Panc1 (cell line): ENCODE data around the gene LSM12. TPM values are rescaled to one million over a fixed set of nuclear protein-coding genes. Genes with fewer than 3 reads are reported as not detected.

Source experiments
- ATAC-seq: fragments of 200-7000 bp; cut with Tn5 transposase; 2 replicates; pipeline ENCODE4 v1.9.1; 2020; ENCODE audit warnings: mild to moderate bottlenecking, moderate library complexity
- BruUV-seq: library from RNA; stranded (reverse); fragments of 400-500 nt; replicated peaks from 2 replicates; lab custom pipeline; 2021; lab: Mats Ljungman, UMichigan
- CTCF ChIA-PET: fragments of 300-600 bp; sonication (Branson Sonifier 250); formaldehyde crosslinking; loops from one replicate; lab custom pipeline; 2022; ENCODE audit warnings: antibody characterized with exemption; lab: Charles Lee
- POLR2A ChIA-PET: fragments of 300-600 bp; sonication (Branson Sonifier 250); formaldehyde crosslinking; loops from one replicate; lab custom pipeline; 2022; ENCODE audit warnings: antibody characterized with exemption; lab: Charles Lee
- DNase-seq: peaks from one replicate; pipeline ENCODE4 v3.0.0-alpha.2; 2010; ENCODE audit warnings: low read depth, low spot score
- H3K27ac ChIP-seq: 2 replicates; pipeline ENCODE4 v1.5.1; 2011; ENCODE audit warnings: mild to moderate bottlenecking, low read length, inconsistent platforms
- H3K27me3 ChIP-seq: fragments of 200-500 bp; sonication (Bioruptor generic); 2 replicates; pipeline ENCODE4 v1.6.0; 2014; ENCODE audit warnings: low read length, inconsistent platforms; ENCODE audit not compliant: control insufficient read depth, insufficient read depth
- H3K36me3 ChIP-seq: fragments of 200-500 bp; sonication (Bioruptor generic); 2 replicates; pipeline ENCODE4 v1.5.1; 2014; ENCODE audit warnings: inconsistent platforms, mild to moderate bottlenecking, low read length, moderate library complexity; ENCODE audit not compliant: control insufficient read depth, insufficient read depth
- H3K4me1 ChIP-seq: 2 replicates; pipeline ENCODE4 v1.5.1; 2011; ENCODE audit warnings: inconsistent platforms, mild to moderate bottlenecking, low read length, moderate library complexity; ENCODE audit not compliant: control insufficient read depth, insufficient read depth
- H3K4me3 ChIP-seq, 2 experiments: 2 replicates each; pipeline ENCODE4 v1.5.1; 2011 to 2012; ENCODE audit warnings: low read depth in 2 of 2, low read length in 2 of 2, mild to moderate bottlenecking in 2 of 2, inconsistent platforms in 1 of 2, moderate library complexity in 1 of 2
- H3K9me3 ChIP-seq: fragments of 200-500 bp; sonication (Bioruptor generic); 2 replicates; pipeline ENCODE4 v1.5.1; 2014; ENCODE audit warnings: low read depth, mild to moderate bottlenecking, inconsistent platforms, low read length, moderate library complexity; ENCODE audit not compliant: control insufficient read depth, insufficient read depth
- POLR2AphosphoS5 ChIP-seq: IDR thresholded peaks from 2 replicates; pipeline ENCODE4 v1.6.1; 2012; ENCODE audit warnings: mild to moderate bottlenecking, low read depth, low read length, moderate library complexity
- REST ChIP-seq, 2 experiments: IDR thresholded peaks; 2 replicates each; pipeline ENCODE4 v1.6.1; 2011 to 2012; ENCODE audit warnings: low read depth in 2 of 2, control low read depth in 1 of 2, low read length in 1 of 2, mild to moderate bottlenecking in 1 of 2, moderate library complexity in 1 of 2; ENCODE audit not compliant: insufficient read depth in 1 of 2
- SIN3A ChIP-seq: IDR thresholded peaks from 2 replicates; pipeline ENCODE4 v1.6.1; 2012; ENCODE audit warnings: low read depth, mild to moderate bottlenecking, low read length, moderate library complexity, borderline replicate concordance; ENCODE audit not compliant: insufficient read depth
- TCF7L2 ChIP-seq: IDR thresholded peaks from 2 replicates; pipeline ENCODE4 v1.6.1; 2011; ENCODE audit warnings: mild to moderate bottlenecking, low read depth, low read length, inconsistent platforms
- in situ Hi-C: cut with HindIII; loops from 2 replicates; pipeline ENCODE4 v1.10.0; 2016; ENCODE audit warnings: low sequenced_read_pairs, low pct_unique_long_range_greater_than_20kb
- intact Hi-C: fragments of 100-400 bp; cut with micrococcal nuclease; formaldehyde crosslinking; loops from one replicate; pipeline ENCODE4 v1.10.0; 2022; ENCODE audit not compliant: unreplicated experiment
- total RNA-seq: library from RNA; stranded (reverse); gene quantifications from one replicate; pipeline ENCODE4 v1.2.1, GENCODE V29; 2021; ENCODE audit not compliant: unreplicated experiment
- TF ChIP-seq, protein P1 (sequence below): fragments of 450-650 bp; IDR thresholded peaks from 2 replicates; pipeline ENCODE4 v1.5.1; 2017; ENCODE audit warnings: mild to moderate bottlenecking

LSM12 gene
- total RNA-seq, 1 experiment from 2014 or later, result 73.0 TPM

- no peak for TF ChIP-seq TCF7L2
- TF ChIP-seq, protein P1, sequence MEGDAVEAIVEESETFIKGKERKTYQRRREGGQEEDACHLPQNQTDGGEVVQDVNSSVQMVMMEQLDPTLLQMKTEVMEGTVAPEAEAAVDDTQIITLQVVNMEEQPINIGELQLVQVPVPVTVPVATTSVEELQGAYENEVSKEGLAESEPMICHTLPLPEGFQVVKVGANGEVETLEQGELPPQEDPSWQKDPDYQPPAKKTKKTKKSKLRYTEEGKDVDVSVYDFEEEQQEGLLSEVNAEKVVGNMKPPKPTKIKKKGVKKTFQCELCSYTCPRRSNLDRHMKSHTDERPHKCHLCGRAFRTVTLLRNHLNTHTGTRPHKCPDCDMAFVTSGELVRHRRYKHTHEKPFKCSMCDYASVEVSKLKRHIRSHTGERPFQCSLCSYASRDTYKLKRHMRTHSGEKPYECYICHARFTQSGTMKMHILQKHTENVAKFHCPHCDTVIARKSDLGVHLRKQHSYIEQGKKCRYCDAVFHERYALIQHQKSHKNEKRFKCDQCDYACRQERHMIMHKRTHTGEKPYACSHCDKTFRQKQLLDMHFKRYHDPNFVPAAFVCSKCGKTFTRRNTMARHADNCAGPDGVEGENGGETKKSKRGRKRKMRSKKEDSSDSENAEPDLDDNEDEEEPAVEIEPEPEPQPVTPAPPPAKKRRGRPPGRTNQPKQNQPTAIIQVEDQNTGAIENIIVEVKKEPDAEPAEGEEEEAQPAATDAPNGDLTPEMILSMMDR, result no peak
- TF ChIP-seq SIN3A, result no peak
- TF ChIP-seq POLR2AphosphoS5, result no peak
- no peak for TF ChIP-seq REST (IDR thresholded peaks at IDR 0.05; ENCODE audit: insufficient read depth in 1 of 2, low read depth in 2 of 2, low read length in 1 of 2)
- intact Hi-C loops, result no loop called here
- POLR2A ChIA-PET, result no interaction called here
Measured at GRCh38 chr17:44045486-44045885, 21.0 kb downstream of the LSM12 start.

DNA sequence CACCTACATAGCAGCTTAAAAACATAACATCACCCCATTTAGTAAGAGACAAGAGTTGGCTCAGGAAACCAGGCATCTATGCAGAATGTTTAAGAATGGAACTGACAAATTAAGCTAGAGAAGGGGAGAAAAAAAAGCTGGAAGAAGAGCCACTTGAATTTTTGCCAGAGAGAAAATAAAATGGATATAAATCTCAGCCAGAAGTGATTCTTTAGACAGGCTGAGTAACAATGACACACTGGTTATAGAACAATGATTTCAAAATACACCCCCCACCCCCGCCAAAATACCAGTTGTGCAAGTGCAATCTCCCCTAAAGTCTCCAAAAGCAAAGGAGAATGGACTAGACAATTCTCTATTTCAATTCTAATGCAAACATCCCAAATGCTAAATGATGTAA, 22.4 kb downstream of the LSM12 start:
- no peak overlapping the region for H3K27ac ChIP-seq

More at GRCh38 chr17:44045486-44045885, 21.0 kb downstream of the LSM12 start:
- Histone ChIP-seq H3K36me3 (0 out of 2 replicates have a peak, but pooled peaks cover 2% of the 10 kb centered on the region), H3K9me3 (no peaks in the 10 kb centered on the region), H3K4me1 (no peaks in the 10 kb centered on the region), H3K27ac (no peak overlapping the region), H3K4me3 (no peak overlapping the region), H3K27me3 (no peaks in the 10 kb centered on the region)
- ATAC-seq (no peak), DNase-seq (no peak)
- in situ Hi-C loops, result no loop called here
- no TSS peak for BruUV-seq
- CTCF ChIA-PET, result interaction anchor here (0.7 kb wide), 2 partner anchors 41 to 101 kb away, joined by 7 to 8 read pairs; no protein-coding TSS in a partner anchor

More for the DNA sequence above, 22.4 kb downstream of the LSM12 start:
- DNase-seq (no peak), ATAC-seq (no peak)
- Histone ChIP-seq H3K4me1 (no peaks in the 10 kb centered on the region), H3K4me3 (no peak overlapping the region), H3K9me3 (no peaks in the 10 kb centered on the region), H3K27me3 (no peaks in the 10 kb centered on the region), H3K36me3 (peaks cover 2% of the 10 kb centered on the region; the same call in 1 of the 2 replicates)
- TF ChIP-seq, protein P1, result no peak
- TF ChIP-seq REST (IDR thresholded peaks at IDR 0.05; ENCODE audit: insufficient read depth in 1 of 2, low read depth in 2 of 2, low read length in 1 of 2), result no peak
- TF ChIP-seq TCF7L2, result no peak
- TF ChIP-seq SIN3A, result no peak
- no peak for TF ChIP-seq POLR2AphosphoS5
- intact Hi-C loops, result no loop called here
- TSS peak; percentile 50 for BruUV-seq
- POLR2A ChIA-PET, result no interaction called here
- in situ Hi-C loops, result no loop called here
- CTCF ChIA-PET, result no interaction called here
